WTC11 (cell line): ENCODE data around the gene KIRREL3. TPM values are rescaled to one million over a fixed set of nuclear protein-coding genes. Genes with fewer than 3 reads are reported as not detected.
A peak's percentile ranks its signal among the peaks of the same experiment; 100 is the strongest.

ENCODE experiments used
- ATAC-seq: fragments of 200-7000 bp; cut with Tn5 transposase; 2 replicates; pipeline ENCODE4 v1.10.0; 2021; ENCODE audit warnings: mild to moderate bottlenecking, moderate library complexity
- CTCF ChIA-PET: fragments of 300-600 bp; sonication (Branson Sonifier 250); formaldehyde crosslinking; loops from one replicate; lab custom pipeline; 2021; ENCODE audit warnings: antibody characterized with exemption; lab: Charles Lee
- POLR2A ChIA-PET: fragments of 350-600 bp; sonication (Branson Sonifier 250); formaldehyde crosslinking; loops from one replicate; lab custom pipeline; 2021; ENCODE audit warnings: antibody characterized with exemption; lab: Charles Lee
- DNase-seq: peaks from one replicate; pipeline ENCODE4 v3.0.0; 2021; ENCODE audit warnings: low spot score
- H3K27ac Mint-ChIP-seq: 2 replicates; pipeline ENCODE4 v1.8.0; 2021; ENCODE audit warnings: mixed read lengths
- H3K27me3 Mint-ChIP-seq: 2 replicates; pipeline ENCODE4 v1.8.0; 2021; ENCODE audit warnings: low read depth, mild to moderate bottlenecking, moderate library complexity, mixed read lengths
- H3K36me3 Mint-ChIP-seq: 2 replicates; pipeline ENCODE4 v1.8.0; 2021; ENCODE audit warnings: mixed read lengths
- H3K4me1 Mint-ChIP-seq: 2 replicates; pipeline ENCODE4 v1.8.0; 2022; ENCODE audit warnings: mixed read lengths
- H3K4me3 Mint-ChIP-seq: 2 replicates; pipeline ENCODE4 v1.8.0; 2021; ENCODE audit warnings: mild to moderate bottlenecking, moderate library complexity, mixed read lengths
- H3K9me3 Mint-ChIP-seq: 2 replicates; pipeline ENCODE4 v1.8.0; 2021; ENCODE audit warnings: mixed read lengths
- ATF3 ChIP-seq: sonication (generic); formaldehyde crosslinking; conservative IDR thresholded peaks from 2 replicates; pipeline ENCODE4 v1.8.1; 2022; ENCODE audit warnings: mild to moderate bottlenecking, missing genetic modification reagents
- CBFB ChIP-seq: sonication (generic); formaldehyde crosslinking; IDR thresholded peaks from 2 replicates; pipeline ENCODE4 v1.8.1; 2022; ENCODE audit warnings: mild to moderate bottlenecking, low read depth, missing genetic modification reagents
- ERG ChIP-seq: fragments of 250-450 bp; sonication (Bioruptor Pico); IDR thresholded peaks from 2 replicates; pipeline ENCODE4 v1.8.0; 2021; ENCODE audit warnings: mild to moderate bottlenecking
- ETV6 ChIP-seq: sonication (generic); formaldehyde crosslinking; IDR thresholded peaks from 2 replicates; pipeline ENCODE4 v1.8.1; 2022; ENCODE audit warnings: mild to moderate bottlenecking, missing genetic modification reagents
- FOXP1 ChIP-seq: sonication (generic); formaldehyde crosslinking; IDR thresholded peaks from 2 replicates; pipeline ENCODE4 v1.8.0; 2022; ENCODE audit warnings: missing genetic modification reagents, mild to moderate bottlenecking, moderate library complexity, borderline replicate concordance
- HMGXB4 ChIP-seq: sonication (generic); formaldehyde crosslinking; IDR thresholded peaks from 2 replicates; pipeline ENCODE4 v1.8.1; 2023; ENCODE audit warnings: mild to moderate bottlenecking, moderate library complexity, missing genetic modification reagents
- MLX ChIP-seq: sonication (generic); formaldehyde crosslinking; IDR thresholded peaks from 2 replicates; pipeline ENCODE4 v1.8.1; 2023; ENCODE audit warnings: mild to moderate bottlenecking, missing genetic modification reagents, moderate library complexity
- NR2C2 ChIP-seq: sonication (generic); formaldehyde crosslinking; IDR thresholded peaks from 2 replicates; pipeline ENCODE4 v1.8.0; 2022; ENCODE audit warnings: mild to moderate bottlenecking, missing genetic modification reagents
- RELA ChIP-seq: sonication (generic); formaldehyde crosslinking; IDR thresholded peaks from 2 replicates; pipeline ENCODE4 v1.8.1; 2022; ENCODE audit warnings: missing genetic modification reagents, mild to moderate bottlenecking, borderline replicate concordance
- USF1 ChIP-seq: sonication (generic); formaldehyde crosslinking; IDR thresholded peaks from 2 replicates; pipeline ENCODE4 v1.8.0; 2022; ENCODE audit warnings: mild to moderate bottlenecking, missing genetic modification reagents
- USF2 ChIP-seq: sonication (generic); formaldehyde crosslinking; IDR thresholded peaks from 2 replicates; pipeline ENCODE4 v1.8.1; 2023; ENCODE audit warnings: mild to moderate bottlenecking, missing genetic modification reagents, moderate library complexity
- ZNF138 ChIP-seq: sonication (generic); formaldehyde crosslinking; conservative IDR thresholded peaks from 2 replicates; pipeline ENCODE4 v1.8.1; 2022; ENCODE audit warnings: mild to moderate bottlenecking, moderate library complexity, missing genetic modification reagents
- total RNA-seq: library from RNA; stranded (reverse); gene quantifications from 3 replicates; pipeline ENCODE4 v1.2.3, GENCODE V29; 2021

The KIRREL3 gene
- total RNA-seq, 1 experiment from 2014 or later, result 0.59 TPM

- no peak for TF ChIP-seq HMGXB4 (CRISPR knock-in tag)
Observed at GRCh38 chr11:126496576-126497337, 503.8 kb downstream of the KIRREL3 start (continued).

- Mint-ChIP-seq H3K27me3 (no peaks in the 10 kb centered on the region), H3K9me3 (no peaks in the 10 kb centered on the region), H3K27ac (0 out of 2 replicates have a peak overlapping the region, but pooled peaks have one; percentile 52), H3K4me3 (no peak overlapping the region), H3K4me1 (peaks cover 48% of the 10 kb centered on the region), H3K36me3 (no peaks in the 10 kb centered on the region)
- CTCF ChIA-PET, result interaction anchor here (1.0 to 5.2 kb wide), 4 partner anchors 10 to 111 kb away, joined by 3 to 46 read pairs (median 4); no protein-coding TSS in a partner anchor
- peak; percentile 77 for TF ChIP-seq USF2 (CRISPR knock-in tag)
- TF ChIP-seq USF1 (CRISPR knock-in tag), result peak; percentile 74; the same call in 1 of the 2 replicates
- TF ChIP-seq NR2C2 (CRISPR knock-in tag), result no peak
- POLR2A ChIA-PET, result no interaction called here
- DNase-seq (no peak), ATAC-seq (peak; percentile 61)
Observed at GRCh38 chr11:126495281-126496220, 505.0 kb downstream of the KIRREL3 start.

- ChIA-PET POLR2A (no interaction called here), CTCF (interaction anchor here (0.6 to 5.2 kb wide), 3 partner anchors 10 to 112 kb away, joined by 3 to 46 read pairs (median 3); no protein-coding TSS in a partner anchor)
- Mint-ChIP-seq H3K27me3 (no peaks in the 10 kb centered on the region; the same call in 1 of the 2 replicates), H3K4me3 (no peak overlapping the region), H3K4me1 (peaks cover 49% of the 10 kb centered on the region), H3K9me3 (no peaks in the 10 kb centered on the region), H3K27ac (no peak overlapping the region), H3K36me3 (no peaks in the 10 kb centered on the region)
- peak; percentile 4; the same call in 1 of the 2 replicates for ATAC-seq
- DNase-seq, result no peak
- TF ChIP-seq FOXP1, result peak; percentile 35; the same call in 1 of the 2 replicates
- TF ChIP-seq ETV6 (CRISPR knock-in tag), result no peak
Observed at GRCh38 chr11:126494831-126495230, 505.7 kb downstream of the KIRREL3 start.

GRCh38 chr11:126492331-126493082 is 508.1 kb downstream of the KIRREL3 start:
- CTCF ChIA-PET, result interaction anchor here (5.2 kb wide), 1 partner anchor 12 kb away, joined by 46 read pairs; no protein-coding TSS in a partner anchor
- no peak overlapping the region for H3K27ac Mint-ChIP-seq
- H3K27me3 Mint-ChIP-seq, result no peaks in the 10 kb centered on the region; the same call in 1 of the 2 replicates
- ATAC-seq (no peak), DNase-seq (no peak)
- POLR2A ChIA-PET, result no interaction called here
- H3K36me3 Mint-ChIP-seq, result no peaks in the 10 kb centered on the region
- no peaks in the 10 kb centered on the region for H3K9me3 Mint-ChIP-seq
- H3K4me1 Mint-ChIP-seq, result peaks cover 45% of the 10 kb centered on the region
- no peak overlapping the region for H3K4me3 Mint-ChIP-seq
- no peak for TF ChIP-seq ZNF138
- TF ChIP-seq ATF3 (CRISPR knock-in tag), result no peak
- no peak for TF ChIP-seq ERG (CRISPR knock-in tag)
- no peak for TF ChIP-seq RELA (CRISPR knock-in tag)
- no peak for TF ChIP-seq CBFB (CRISPR knock-in tag)
- no peak for TF ChIP-seq MLX (CRISPR knock-in tag)
- no peak for TF ChIP-seq HMGXB4 (CRISPR knock-in tag)
